Smooth muscle cell (in vitro differentiated cells): ENCODE measurements around the gene C22orf15. TPM values are rescaled to one million over a fixed set of nuclear protein-coding genes. Genes with fewer than 3 reads are reported as not detected.

ENCODE experiments used
- DNase-seq: peaks from one replicate; lab custom pipeline; 2025; ENCODE audit not compliant: unreplicated experiment; lab: John Stamatoyannopoulos, UW
- H2AFZ ChIP-seq: fragments of 200-600 bp; sonication (generic); 2 replicates; pipeline ENCODE4 v1.6.0; 2016; ENCODE audit warnings: antibody characterized with exemption, low read depth, mild to moderate bottlenecking
- H3F3A ChIP-seq: fragments of 200-600 bp; sonication (generic); 2 replicates; pipeline ENCODE4 v1.6.0; 2017; ENCODE audit warnings: antibody characterized with exemption, low read depth
- H3K27ac ChIP-seq: fragments of 200-600 bp; sonication (generic); 2 replicates; pipeline ENCODE4 v1.5.1; 2016; ENCODE audit warnings: low read depth, mild to moderate bottlenecking
- H3K27me3 ChIP-seq: fragments of 200-600 bp; sonication (generic); 2 replicates; pipeline ENCODE4 v1.6.1; 2016; ENCODE audit warnings: low read depth, mild to moderate bottlenecking
- H3K36me3 ChIP-seq: fragments of 200-600 bp; sonication (generic); 2 replicates; pipeline ENCODE4 v1.5.1; 2016; ENCODE audit warnings: low read depth
- H3K4me1 ChIP-seq: fragments of 200-600 bp; sonication (generic); 2 replicates; pipeline ENCODE4 v1.5.1; 2016; ENCODE audit warnings: low read depth
- H3K4me2 ChIP-seq: fragments of 200-600 bp; sonication (generic); 2 replicates; pipeline ENCODE4 v1.6.0; 2016; ENCODE audit warnings: mild to moderate bottlenecking
- H3K4me3 ChIP-seq: fragments of 200-600 bp; sonication (generic); 2 replicates; pipeline ENCODE4 v1.5.1; 2016; ENCODE audit warnings: mild to moderate bottlenecking
- H3K79me2 ChIP-seq: fragments of 200-600 bp; sonication (generic); 2 replicates; pipeline ENCODE4 v1.6.0; 2016; ENCODE audit warnings: low read depth, mild to moderate bottlenecking
- H3K9ac ChIP-seq: fragments of 200-600 bp; sonication (generic); 2 replicates; pipeline ENCODE4 v1.6.0; 2016; ENCODE audit warnings: low read depth
- H3K9me3 ChIP-seq: fragments of 200-600 bp; sonication (generic); replicated peaks from 2 replicates; pipeline ENCODE4 v1.5.1; 2016; ENCODE audit warnings: low read depth
- H4K20me1 ChIP-seq: fragments of 200-600 bp; sonication (generic); 2 replicates; pipeline ENCODE4 v1.6.0; 2016; ENCODE audit warnings: low read depth
- CTCF ChIP-seq: fragments of 200-600 bp; sonication (generic); IDR thresholded peaks from 2 replicates; pipeline ENCODE4 v1.5.1; 2017; ENCODE audit warnings: borderline replicate concordance, mild to moderate bottlenecking, antibody characterized with exemption; ENCODE audit not compliant: insufficient read depth, poor library complexity, severe bottlenecking
- WGBS: methylation state at CpG from one replicate; pipeline ENCODE4 v1.1.7; 2016; ENCODE audit warnings: low lambda C conversion rate; 5-methylcytosine and 5-hydroxymethylcytosine counted together
- polyA plus RNA-seq: library from polyadenylated mRNA; unstranded; fragments of >200 nt; fragmentation: Nextera tagmentation; extraction: Ambion mirVana; gene quantifications from 2 replicates; pipeline ENCODE4 v1.2.1, GENCODE V29; 2016
- total RNA-seq: library from RNA; depleted of rRNA; stranded (reverse); fragments of >200 nt; gene quantifications from 2 replicates; pipeline ENCODE4 v1.2.3, GENCODE V29; 2014

The C22orf15 gene
- total and polyA plus RNA-seq, 2 experiments from 2014 or later: 1.5 TPM; not detected in 1

GRCh38 chr22:23779731-23780130, 16.9 kb downstream of the C22orf15 start:
- Histone ChIP-seq H3K27ac (no peak overlapping the region), H3K4me1 (peaks cover 2% of the 10 kb centered on the region), H2AFZ (no peak overlapping the region), H3K9me3 (no peaks in the 10 kb centered on the region), H3K27me3 (no peaks in the 10 kb centered on the region), H3K9ac (no peak overlapping the region), H4K20me1 (no peaks in the 10 kb centered on the region), H3K4me2 (no peak overlapping the region), H3K79me2 (no peaks in the 10 kb centered on the region), H3K36me3 (no peaks in the 10 kb centered on the region), H3K4me3 (no peak overlapping the region), H3F3A (no peaks in the 10 kb centered on the region)
- no peak for DNase-seq
- no peak for TF ChIP-seq CTCF
- WGBS: 94% methylated on average over 5 of the region's 5 CpGs

DNA sequence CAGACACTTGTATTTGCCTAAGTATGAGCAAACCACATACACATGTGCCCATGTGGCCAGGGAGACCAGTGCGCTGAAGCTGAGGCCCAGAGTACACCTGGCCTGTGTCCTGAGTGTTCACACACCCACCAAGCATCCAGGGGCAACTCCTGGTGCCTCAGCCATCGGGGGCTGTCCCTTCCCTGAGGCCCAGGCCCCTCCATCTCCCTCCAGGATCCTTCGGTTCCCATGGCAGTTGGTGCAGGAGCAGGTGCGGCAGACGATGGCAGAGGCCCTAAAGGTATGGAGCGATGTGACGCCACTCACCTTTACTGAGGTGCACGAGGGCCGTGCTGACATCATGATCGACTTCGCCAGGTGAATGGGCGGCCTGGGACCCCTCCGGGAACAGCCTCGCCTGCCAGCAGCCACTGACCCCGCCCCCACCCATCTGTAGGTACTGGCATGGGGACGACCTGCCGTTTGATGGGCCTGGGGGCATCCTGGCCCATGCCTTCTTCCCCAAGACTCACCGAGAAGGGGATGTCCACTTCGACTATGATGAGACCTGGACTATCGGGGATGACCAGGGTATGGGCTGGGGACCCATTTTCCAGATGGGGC, 17.5 kb downstream of the C22orf15 start:
- TF ChIP-seq CTCF: no peak
- 88% methylated on average over 20 of the region's 20 CpGs for WGBS

DNA sequence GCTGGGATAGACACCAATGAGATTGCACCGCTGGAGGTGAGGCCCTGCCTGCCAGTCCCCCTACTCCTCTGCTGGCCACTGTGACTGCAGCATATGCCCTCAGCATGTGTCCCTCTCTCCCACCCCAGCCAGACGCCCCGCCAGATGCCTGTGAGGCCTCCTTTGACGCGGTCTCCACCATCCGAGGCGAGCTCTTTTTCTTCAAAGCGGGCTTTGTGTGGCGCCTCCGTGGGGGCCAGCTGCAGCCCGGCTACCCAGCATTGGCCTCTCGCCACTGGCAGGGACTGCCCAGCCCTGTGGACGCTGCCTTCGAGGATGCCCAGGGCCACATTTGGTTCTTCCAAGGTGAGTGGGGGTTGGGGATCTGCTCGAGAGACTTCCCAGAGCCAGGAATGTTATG, 18.3 kb downstream of the C22orf15 start:
- Histone ChIP-seq H3K4me1 (no peaks in the 10 kb centered on the region), H3K9me3 (no peaks in the 10 kb centered on the region), H3K4me3 (no peak overlapping the region), H3F3A (no peaks in the 10 kb centered on the region), H3K36me3 (no peaks in the 10 kb centered on the region), H4K20me1 (no peaks in the 10 kb centered on the region), H3K27ac (no peak overlapping the region), H3K4me2 (no peak overlapping the region), H3K79me2 (no peaks in the 10 kb centered on the region), H3K9ac (no peak overlapping the region), H3K27me3 (no peaks in the 10 kb centered on the region), H2AFZ (no peak overlapping the region)
- no peak for DNase-seq
- 85% methylated on average over 15 of the region's 15 CpGs for WGBS
- TF ChIP-seq CTCF: no peak

More for the DNA sequence above, 17.5 kb downstream of the C22orf15 start:
- Histone ChIP-seq H3K9me3 (no peaks in the 10 kb centered on the region), H3K27ac (no peak overlapping the region), H3K4me2 (no peak overlapping the region), H3K79me2 (no peaks in the 10 kb centered on the region), H3K36me3 (no peaks in the 10 kb centered on the region), H3K9ac (no peak overlapping the region), H3F3A (no peaks in the 10 kb centered on the region), H2AFZ (no peak overlapping the region), H3K4me1 (no peaks in the 10 kb centered on the region), H3K27me3 (no peaks in the 10 kb centered on the region), H4K20me1 (no peaks in the 10 kb centered on the region), H3K4me3 (no peak overlapping the region)
- DNase-seq: no peak
